Spleen (tissue), 7 donors: ENCODE measurements around the gene NLRP14.
A peak's percentile ranks its signal among the peaks of the same experiment; 100 is the strongest.

Experiments
- CTCF ChIP-seq, 11 experiments: fragments of 200-600 bp in 7 of 11; fragments of 450-650 bp in 4 of 11; sonication (generic) in 4 of 11; IDR thresholded peaks in 8 of 11; conservative IDR thresholded peaks in 3 of 11; 1 replicate in 7 of 11; 2 replicates in 4 of 11; pipeline versions ENCODE4 v1.4.0 to v1.8.0; 2016 to 2021; ENCODE audit warnings: antibody characterized with exemption in 11 of 11, inconsistent platforms in 4 of 11, mild to moderate bottlenecking in 1 of 11
- POLR2AphosphoS5 ChIP-seq, 3 donors: sonication (generic); formaldehyde crosslinking; IDR thresholded peaks; one replicate each; pipeline ENCODE4 v1.5.1; 2017; ENCODE audit warnings: antibody characterized with exemption in 3 of 3
- donor health status: DM: no; HTN: no; CAD: no; lungs with moderate emphysema.
- donor health status: DM: no; HTN: no; CAD: no.
- donor health status: DM: no; HTN: no; CAD: no.

- TF ChIP-seq CTCF (IDR thresholded peaks at IDR 0.05 in 8 of 11, conservative IDR thresholded peaks at IDR 0.05 in 3 of 11) (peak in 10 of 11 experiments; percentile 29 to 76 (median 54)), POLR2AphosphoS5 (IDR thresholded peaks at IDR 0.05) (no peak)
Observed at GRCh38 chr11:7098235-7098832, 78.1 kb downstream of the NLRP14 start.
